H1 (cell line): Measurements from ENCODE around the gene BAD. TPM values are rescaled to one million over a fixed set of nuclear protein-coding genes. Genes with fewer than 3 reads are reported as not detected.

Experiments used
- ASH2L ChIP-seq: fragments of 200-600, 300-600 bp; sonication (generic); IDR thresholded peaks from one replicate; pipeline ENCODE4 v1.7.1; 2017; ENCODE audit warnings: low read length
- CTCF ChIP-seq, 3 experiments: IDR thresholded peaks; 1 replicate in 2 of 3; 2 replicates in 1 of 3; pipeline versions ENCODE4 v1.5.1 to v1.6.1; 2011; ENCODE audit warnings: low read length in 3 of 3, mild to moderate bottlenecking in 3 of 3, inconsistent platforms in 2 of 3, low read depth in 1 of 3, moderate library complexity in 1 of 3; ENCODE audit not compliant: insufficient read depth in 1 of 3; ENCODE audit errors: control extremely low read depth in 1 of 3
- GABPA ChIP-seq: IDR thresholded peaks from 2 replicates; pipeline ENCODE4 v1.6.1; 2011; ENCODE audit warnings: mild to moderate bottlenecking, low read length, moderate library complexity, borderline replicate concordance; ENCODE audit not compliant: insufficient read depth
- GTF2F1 ChIP-seq: IDR thresholded peaks from 2 replicates; pipeline ENCODE4 v1.6.1; 2012; ENCODE audit warnings: low read depth, low read length, improper control_type of control experiment, borderline replicate concordance
- KDM4A ChIP-seq: IDR thresholded peaks from one replicate; pipeline ENCODE4 v1.7.1; 2012; ENCODE audit warnings: low read depth, mild to moderate bottlenecking, moderate library complexity, low read length, inconsistent platforms; ENCODE audit not compliant: severe bottlenecking
- RXRA ChIP-seq: IDR thresholded peaks from 2 replicates; pipeline ENCODE4 v1.6.1; 2011; ENCODE audit warnings: low read depth, mild to moderate bottlenecking, low read length, moderate library complexity; ENCODE audit not compliant: insufficient read depth
- SIN3A ChIP-seq, 2 experiments: IDR thresholded peaks in 1 of 2; conservative IDR thresholded peaks in 1 of 2; 2 replicates each; pipeline ENCODE4 v1.6.1; 2011 to 2012; ENCODE audit warnings: low read length in 2 of 2, improper control_type of control experiment in 1 of 2, low read depth in 1 of 2, mild to moderate bottlenecking in 1 of 2
- SIRT6 ChIP-seq: IDR thresholded peaks from one replicate; pipeline ENCODE4 v1.7.1; 2012; ENCODE audit warnings: low read length, inconsistent platforms
- SP1 ChIP-seq: IDR thresholded peaks from 2 replicates; pipeline ENCODE4 v1.6.1; 2011; ENCODE audit warnings: low read depth, low read length
- SP2 ChIP-seq: IDR thresholded peaks from 2 replicates; pipeline ENCODE4 v1.6.1; 2012; ENCODE audit warnings: mild to moderate bottlenecking, low read length, inconsistent platforms
- TAF7 ChIP-seq: optimal IDR thresholded peaks from 2 replicates; pipeline ENCODE3; 2011; ENCODE audit warnings: low read depth, mild to moderate bottlenecking, inconsistent platforms, low read length, moderate library complexity, borderline replicate concordance
- TEAD4 ChIP-seq: IDR thresholded peaks from 2 replicates; pipeline ENCODE4 v1.6.1; 2012; ENCODE audit warnings: low read depth, low read length, inconsistent platforms, mixed read lengths
- USF2 ChIP-seq: IDR thresholded peaks from 2 replicates; pipeline ENCODE4 v1.6.1; 2011; ENCODE audit warnings: low read length, improper control_type of control experiment
- YY1 ChIP-seq: IDR thresholded peaks from 2 replicates; pipeline ENCODE4 v1.6.1; 2011; ENCODE audit warnings: low read depth, mild to moderate bottlenecking, low read length
- polyA plus RNA-seq, 7 experiments: library from polyadenylated mRNA; depleted of rRNA in 3 of 7; stranded (reverse) in 5 of 7; unstranded in 2 of 7; fragments of >200 nt in 5 of 7; fragments of 200-250 nt in 2 of 7; gene quantifications; 1 replicate in 5 of 7; 2 replicates in 1 of 7; 4 replicates in 1 of 7; pipeline versions ENCODE4 v1.2.1 to v1.2.3, GENCODE V29; 2011 to 2013; ENCODE audit warnings: missing spikeins in 2 of 7, mixed read lengths in 2 of 7
- total RNA-seq: library from RNA; stranded (reverse); fragmentation: NEBNext Ultra II Directional; extraction: Animal tissue kit (Norgen Biotek cat#: 25700); gene quantifications from 2 replicates; pipeline ENCODE4 v1.2.1, GENCODE V29; 2021

BAD gene
- total and polyA plus RNA-seq, 2 of the 8 experiments (the other 6 are each of a cell fraction or from before 2014, with no cell fraction given) = 23.1 to 33.7 TPM

GRCh38 chr11:64225608-64226506, 58.6 kb downstream of the BAD start, which contains the start of the genes NUDT22 and TRPT1 (continued):
- TF ChIP-seq SIN3A (conservative IDR thresholded peaks at IDR 0.05 in 1 of 2, IDR thresholded peaks at IDR 0.05 in 1 of 2; ENCODE audit: low read depth in 1 of 2, low read length in 2 of 2) (peak in 1 of 2 experiments; percentile 34; a peak in 2 of 4 replicates), GABPA (peak; percentile 81; the same call in 1 of the 2 replicates), ASH2L (peak; percentile 59), USF2 (no peak), TAF7 (peak; percentile 49), RXRA (no peak), GTF2F1 (no peak), KDM4A (peak; percentile 60), CTCF (IDR thresholded peaks at IDR 0.05; ENCODE audit: control extremely low read depth in 1 of 3, insufficient read depth in 1 of 3, low read depth in 1 of 3, low read length in 3 of 3) (peak in 1 of 3 experiments; percentile 48; a peak in 1 of 4 replicates), SP1 (0 out of 2 replicates have a peak, but pooled peaks have one; percentile 24), SP2 (no peak), TEAD4 (no peak), SIRT6 (no peak), YY1 (0 out of 2 replicates have a peak, but pooled peaks have one; percentile 0)
